HUES48 (cell line): ENCODE measurements around the gene PIEZO1.

ENCODE experiments used
- H3K27ac ChIP-seq: one replicate; pipeline ENCODE4 v1.7.0; 2013; ENCODE audit warnings: low read depth, low read length, inconsistent platforms
- H3K27me3 ChIP-seq: 2 replicates; pipeline ENCODE4 v1.6.1; 2013; ENCODE audit warnings: mild to moderate bottlenecking, low read length; ENCODE audit not compliant: control insufficient read depth, insufficient read depth
- H3K36me3 ChIP-seq: 2 replicates; pipeline ENCODE4 v1.6.1; 2013; ENCODE audit warnings: low read length; ENCODE audit not compliant: control insufficient read depth, insufficient read depth
- H3K4me1 ChIP-seq: 2 replicates; pipeline ENCODE4 v1.6.1; 2013; ENCODE audit warnings: mild to moderate bottlenecking, low read length; ENCODE audit not compliant: control insufficient read depth, insufficient read depth
- H3K4me3 ChIP-seq: 2 replicates; pipeline ENCODE4 v1.5.1; 2013; ENCODE audit warnings: mild to moderate bottlenecking, low read depth, low read length
- H3K9ac ChIP-seq: 2 replicates; pipeline ENCODE4 v1.6.1; 2013; ENCODE audit warnings: mild to moderate bottlenecking, low read depth, low read length, moderate library complexity
- H3K9me3 ChIP-seq: 2 replicates; pipeline ENCODE4 v1.6.1; 2013; ENCODE audit warnings: low read length; ENCODE audit not compliant: control insufficient read depth, insufficient read depth

Gene PIEZO1

GRCh38 chr16:88702371-88703210 is 82.4 kb downstream of the PIEZO1 start:
- no peak overlapping the region for H3K9ac ChIP-seq
- H3K27me3 ChIP-seq = no peaks in the 10 kb centered on the region
- H3K4me1 ChIP-seq = peaks cover 6% of the 10 kb centered on the region; the same call in 1 of the 2 replicates
- no peak overlapping the region for H3K27ac ChIP-seq
- H3K9me3 ChIP-seq = no peaks in the 10 kb centered on the region
- peaks cover 34% of the 10 kb centered on the region for H3K36me3 ChIP-seq
- no peak overlapping the region for H3K4me3 ChIP-seq

DNA sequence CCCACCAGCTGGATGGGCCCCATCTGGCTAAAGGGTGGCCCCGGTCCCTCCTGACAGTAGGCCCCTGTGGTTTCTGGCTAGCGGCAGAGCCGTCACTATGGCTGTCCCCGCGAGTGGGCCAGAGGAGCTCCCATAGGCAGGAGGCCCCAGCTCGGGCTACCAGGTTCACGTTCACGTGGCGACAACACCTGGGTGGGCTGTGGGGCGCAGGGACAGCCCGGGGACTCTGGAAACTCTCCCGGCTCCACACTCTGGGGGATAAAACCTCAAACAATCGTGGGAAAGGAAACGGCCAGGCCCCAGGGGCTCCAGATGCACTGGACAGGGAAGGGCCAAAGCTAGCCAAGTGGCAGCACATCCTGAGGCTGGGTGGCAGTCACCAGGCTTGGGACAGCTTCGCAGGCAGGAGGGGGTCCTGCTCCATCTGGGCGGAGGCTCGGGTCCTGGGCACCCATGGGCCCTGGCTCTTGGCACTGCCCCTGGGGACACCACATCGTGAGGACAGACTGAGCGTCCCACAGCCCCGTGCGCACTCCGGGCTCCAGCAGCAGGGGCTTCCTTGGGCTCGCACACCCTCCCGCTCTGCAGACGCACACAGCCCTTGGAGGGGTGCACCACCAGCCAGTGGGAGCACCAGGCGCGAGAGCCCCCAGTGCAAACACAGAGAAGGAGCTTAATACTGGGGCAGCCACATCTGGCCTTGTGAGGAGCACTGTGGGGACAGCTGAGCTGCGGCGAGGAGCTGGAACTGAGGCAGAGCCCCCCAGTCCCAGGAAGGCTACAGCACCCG is 83.2 kb downstream of the PIEZO1 start:
- no peak overlapping the region for H3K9ac ChIP-seq
- no peaks in the 10 kb centered on the region for H3K9me3 ChIP-seq
- H3K27ac ChIP-seq = no peak overlapping the region
- H3K4me3 ChIP-seq = no peak overlapping the region
- H3K27me3 ChIP-seq = no peaks in the 10 kb centered on the region
- H3K4me1 ChIP-seq = peaks cover 6% of the 10 kb centered on the region; the same call in 1 of the 2 replicates
- peaks cover 42% of the 10 kb centered on the region for H3K36me3 ChIP-seq

- no peak overlapping the region for H3K9ac ChIP-seq
- H3K36me3 ChIP-seq = peaks cover 45% of the 10 kb centered on the region
- no peak overlapping the region for H3K27ac ChIP-seq
Observed at GRCh38 chr16:88700636-88701482, 84.2 kb downstream of the PIEZO1 start.

GRCh38 chr16:88700322-88700635 is 84.7 kb downstream of the PIEZO1 start:
- no peak overlapping the region for H3K27ac ChIP-seq
- H3K4me3 ChIP-seq = no peak overlapping the region
- peaks cover 45% of the 10 kb centered on the region for H3K36me3 ChIP-seq
- no peaks in the 10 kb centered on the region for H3K27me3 ChIP-seq
- peaks cover 4% of the 10 kb centered on the region; the same call in 1 of the 2 replicates for H3K4me1 ChIP-seq
- H3K9ac ChIP-seq = no peak overlapping the region
- no peaks in the 10 kb centered on the region for H3K9me3 ChIP-seq

More at GRCh38 chr16:88700636-88701482, 84.2 kb downstream of the PIEZO1 start:
- H3K27me3 ChIP-seq = no peaks in the 10 kb centered on the region
- peaks cover 6% of the 10 kb centered on the region; the same call in 1 of the 2 replicates for H3K4me1 ChIP-seq
- H3K9me3 ChIP-seq = no peaks in the 10 kb centered on the region
- H3K4me3 ChIP-seq = no peak overlapping the region

DNA sequence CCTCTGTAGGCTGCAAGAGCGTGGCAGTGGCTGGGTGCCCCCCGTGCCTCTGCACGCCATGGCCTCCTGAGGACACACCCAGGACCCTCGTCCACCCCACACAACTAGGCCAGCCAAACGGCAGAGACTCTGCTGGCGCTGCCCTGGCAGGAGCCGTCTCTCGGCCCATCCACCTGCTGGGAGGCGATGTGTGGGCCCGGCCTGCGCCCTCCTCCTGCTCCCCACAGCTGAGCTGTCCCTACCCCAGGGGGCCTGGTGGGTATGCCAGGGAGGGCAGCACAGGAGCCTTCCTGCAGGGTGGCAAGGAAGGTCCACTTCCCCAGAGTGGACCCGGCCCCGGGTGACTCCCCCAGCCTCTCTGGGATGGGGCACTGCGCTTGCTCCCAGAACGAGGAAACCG is 85.8 kb downstream of the PIEZO1 start:
- H3K9me3 ChIP-seq = no peaks in the 10 kb centered on the region
- no peaks in the 10 kb centered on the region for H3K27me3 ChIP-seq
- no peak overlapping the region for H3K9ac ChIP-seq
- H3K4me1 ChIP-seq = no peaks in the 10 kb centered on the region
- peaks cover 45% of the 10 kb centered on the region for H3K36me3 ChIP-seq
- no peak overlapping the region for H3K27ac ChIP-seq
- no peak overlapping the region for H3K4me3 ChIP-seq

GRCh38 chr16:88698646-88699045 is 86.4 kb downstream of the PIEZO1 start:
- H3K9ac ChIP-seq = no peak overlapping the region
- no peaks in the 10 kb centered on the region for H3K4me1 ChIP-seq
- H3K9me3 ChIP-seq = no peaks in the 10 kb centered on the region
- H3K4me3 ChIP-seq = no peak overlapping the region
- no peaks in the 10 kb centered on the region for H3K27me3 ChIP-seq
- H3K27ac ChIP-seq = no peak overlapping the region
- H3K36me3 ChIP-seq = peaks cover 45% of the 10 kb centered on the region

- H3K27ac ChIP-seq = no peak overlapping the region
- H3K36me3 ChIP-seq = peaks cover 42% of the 10 kb centered on the region
- H3K4me3 ChIP-seq = no peak overlapping the region
- H3K9me3 ChIP-seq = no peaks in the 10 kb centered on the region
- H3K4me1 ChIP-seq = no peaks in the 10 kb centered on the region
- no peak overlapping the region for H3K9ac ChIP-seq
- H3K27me3 ChIP-seq = no peaks in the 10 kb centered on the region
Observed at GRCh38 chr16:88697831-88698615, 87.0 kb downstream of the PIEZO1 start.

DNA sequence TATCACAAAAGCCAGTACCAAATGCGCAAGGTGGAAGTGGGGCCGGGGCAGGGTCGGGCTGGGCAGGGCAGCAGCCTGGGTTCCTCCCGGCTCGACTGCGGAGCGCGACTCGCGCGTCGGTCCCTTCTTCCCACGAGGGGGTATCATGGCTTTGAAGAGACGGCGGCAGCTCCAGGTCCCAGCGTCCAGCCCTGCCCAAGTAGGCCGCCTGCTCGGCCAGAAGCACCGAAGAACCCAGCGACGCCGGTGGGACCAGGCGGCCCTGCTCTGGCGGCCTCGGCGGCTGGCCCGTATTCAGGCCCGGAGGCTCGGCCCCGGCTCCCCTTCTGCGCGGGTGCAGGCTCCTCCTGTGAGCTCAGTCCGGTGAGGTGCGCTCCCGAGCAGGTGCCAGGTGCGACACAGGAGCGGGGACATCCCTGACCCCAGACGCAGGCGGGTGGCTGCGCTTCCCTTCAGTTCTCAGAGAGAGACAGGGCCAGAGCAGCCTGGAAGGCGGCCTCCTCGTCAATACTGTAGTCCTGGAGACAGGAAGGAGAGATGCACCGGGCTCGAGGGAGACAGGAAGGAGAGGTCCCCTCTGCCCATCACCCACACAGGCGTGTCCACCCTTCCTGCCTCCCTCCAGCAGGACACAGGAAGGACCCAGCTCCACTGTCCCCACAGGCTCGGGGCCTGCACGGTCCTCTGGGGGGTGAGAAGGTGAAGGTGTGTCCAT is 87.7 kb downstream of the PIEZO1 start:
- H3K27me3 ChIP-seq = no peaks in the 10 kb centered on the region
- H3K9me3 ChIP-seq = no peaks in the 10 kb centered on the region
- H3K36me3 ChIP-seq = peaks cover 39% of the 10 kb centered on the region
- H3K27ac ChIP-seq = no peak overlapping the region
- H3K4me3 ChIP-seq = no peak overlapping the region
- no peaks in the 10 kb centered on the region for H3K4me1 ChIP-seq
- no peak overlapping the region for H3K9ac ChIP-seq

- Histone ChIP-seq H3K9me3 (no peaks in the 10 kb centered on the region), H3K4me3 (no peak overlapping the region), H3K27me3 (no peaks in the 10 kb centered on the region), H3K27ac (no peak overlapping the region), H3K9ac (no peak overlapping the region), H3K4me1 (no peaks in the 10 kb centered on the region), H3K36me3 (peaks cover 39% of the 10 kb centered on the region)
Observed at GRCh38 chr16:88696441-88696840, 88.6 kb downstream of the PIEZO1 start.

DNA sequence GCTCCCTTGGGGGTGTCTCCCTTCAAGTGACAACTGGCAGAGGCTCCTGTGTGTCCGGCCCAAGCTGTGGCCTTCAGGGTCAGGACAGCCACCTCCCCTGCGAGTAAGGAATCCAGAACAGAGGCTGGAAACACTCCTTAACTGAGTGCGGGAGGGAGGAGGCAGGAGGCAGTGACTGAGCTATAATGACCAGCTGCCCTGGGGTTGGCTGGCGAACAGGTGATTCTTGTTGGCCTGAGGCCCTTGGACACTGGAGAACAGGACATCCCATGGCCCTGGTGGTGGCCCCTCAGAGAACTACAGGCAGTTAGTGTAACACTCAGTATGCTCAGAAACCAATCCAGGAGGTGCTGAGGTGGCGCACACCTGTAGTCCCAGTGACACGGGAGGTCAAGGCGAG is 89.3 kb downstream of the PIEZO1 start:
- Histone ChIP-seq H3K27ac (no peak overlapping the region), H3K4me1 (no peaks in the 10 kb centered on the region), H3K9ac (no peak overlapping the region), H3K4me3 (no peak overlapping the region), H3K27me3 (no peaks in the 10 kb centered on the region), H3K9me3 (no peaks in the 10 kb centered on the region), H3K36me3 (peaks cover 39% of the 10 kb centered on the region)
